ENCODE results near the gene OLFML1.

GRCh38 chr11:7530013-7530640 lies 44.8 kb downstream of the OLFML1 start:
- TF ChIP-seq CTCF (IDR thresholded peaks at IDR 0.05): no peak
- no peak for TF ChIP-seq POLR2A (IDR thresholded peaks at IDR 0.05)
